ENCODE measurements around the gene KCNQ1. TPM values are rescaled to one million over a fixed set of nuclear protein-coding genes. Genes with fewer than 3 reads are reported as not detected.
A peak's percentile ranks its signal among the peaks of the same experiment; 100 is the strongest.

KCNQ1 gene
- total and polyA plus RNA-seq, 7 donors = 1.1 to 25.2 (median 3.8) TPM

DNA sequence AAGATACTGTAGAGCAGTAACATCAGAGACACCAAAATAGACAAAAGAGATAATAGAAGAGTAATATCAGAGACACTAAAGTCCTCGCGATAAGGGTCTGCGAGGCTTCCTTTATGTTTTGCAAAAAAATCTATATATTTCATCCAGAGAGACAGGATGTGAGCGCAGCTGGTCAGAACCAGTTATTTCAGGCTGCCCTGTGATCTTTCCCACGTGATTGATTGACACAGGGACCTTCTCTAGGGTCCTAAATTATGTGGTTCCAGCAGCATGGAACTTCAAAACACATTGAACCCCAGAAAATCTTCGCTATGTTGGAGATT, 118.0 kb downstream of the KCNQ1 start:
- no peak for TF ChIP-seq EP300 (IDR thresholded peaks at IDR 0.05)
- no peaks in the 10 kb centered on the region for H3K36me3 ChIP-seq
- H3K27ac ChIP-seq = no peak overlapping the region
- no peaks in the 10 kb centered on the region for H3K9me3 ChIP-seq
- WGBS, 2 donors = 84 to 90% methylated on average over 6 of the region's 6 CpGs
- no peaks in the 10 kb centered on the region for H3K4me1 ChIP-seq
- intact Hi-C loops (cut with DNase I) = no loop called here
- no peak for DNase-seq
- H3K27me3 ChIP-seq = no peaks in the 10 kb centered on the region
- no peak overlapping the region for H3K4me3 ChIP-seq

DNA sequence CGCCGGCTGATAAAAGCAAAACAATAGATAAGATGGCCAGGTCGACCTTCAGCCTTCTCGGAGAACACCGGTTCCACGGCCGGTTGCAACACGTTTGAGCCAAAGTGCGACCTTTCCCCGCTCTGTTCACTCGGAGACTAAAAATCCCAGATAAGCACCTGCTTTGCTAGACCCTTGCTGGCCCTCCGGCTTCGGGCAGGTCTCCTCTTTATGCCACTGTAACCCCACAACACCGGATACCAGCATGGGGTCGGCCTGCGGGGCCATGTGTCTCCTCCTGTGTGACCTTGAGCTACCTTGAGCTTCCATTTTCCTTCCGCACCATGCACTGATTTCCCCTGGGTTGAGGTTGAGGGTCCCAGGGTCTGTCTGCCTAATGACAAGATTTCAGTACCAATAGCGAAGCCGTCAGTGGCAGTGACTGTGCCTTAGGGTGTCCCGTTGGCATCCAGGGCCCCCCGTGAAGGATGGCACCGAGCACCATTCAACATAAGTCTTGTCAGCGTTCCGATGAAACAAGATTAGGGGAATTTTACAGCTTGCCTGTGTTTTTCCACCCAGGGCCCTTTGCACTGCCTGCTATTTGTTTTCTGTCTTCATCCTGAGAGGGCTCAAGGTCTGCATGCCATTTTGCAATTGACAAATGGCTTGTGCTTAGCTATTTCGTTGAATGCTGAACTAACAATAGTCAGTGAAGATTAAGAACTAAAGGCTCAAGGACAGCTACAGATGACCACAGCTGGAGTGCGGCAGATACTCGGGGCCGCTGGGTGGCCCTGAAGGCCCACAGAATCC, 118.6 kb downstream of the KCNQ1 start:
- Histone ChIP-seq H3K4me3 (no peak overlapping the region), H3K9me3 (no peaks in the 10 kb centered on the region), H3K27ac (no peak overlapping the region), H3K27me3 (no peaks in the 10 kb centered on the region), H3K36me3 (no peaks in the 10 kb centered on the region), H3K4me1 (no peaks in the 10 kb centered on the region)
- intact Hi-C loops (cut with DNase I) = no loop called here
- WGBS, 2 donors = 95 to 96% methylated on average over 28 of the region's 28 CpGs
- TF ChIP-seq POLR2AphosphoS5 (IDR thresholded peaks at IDR 0.05) = no peak
- TF ChIP-seq, protein P1, sequence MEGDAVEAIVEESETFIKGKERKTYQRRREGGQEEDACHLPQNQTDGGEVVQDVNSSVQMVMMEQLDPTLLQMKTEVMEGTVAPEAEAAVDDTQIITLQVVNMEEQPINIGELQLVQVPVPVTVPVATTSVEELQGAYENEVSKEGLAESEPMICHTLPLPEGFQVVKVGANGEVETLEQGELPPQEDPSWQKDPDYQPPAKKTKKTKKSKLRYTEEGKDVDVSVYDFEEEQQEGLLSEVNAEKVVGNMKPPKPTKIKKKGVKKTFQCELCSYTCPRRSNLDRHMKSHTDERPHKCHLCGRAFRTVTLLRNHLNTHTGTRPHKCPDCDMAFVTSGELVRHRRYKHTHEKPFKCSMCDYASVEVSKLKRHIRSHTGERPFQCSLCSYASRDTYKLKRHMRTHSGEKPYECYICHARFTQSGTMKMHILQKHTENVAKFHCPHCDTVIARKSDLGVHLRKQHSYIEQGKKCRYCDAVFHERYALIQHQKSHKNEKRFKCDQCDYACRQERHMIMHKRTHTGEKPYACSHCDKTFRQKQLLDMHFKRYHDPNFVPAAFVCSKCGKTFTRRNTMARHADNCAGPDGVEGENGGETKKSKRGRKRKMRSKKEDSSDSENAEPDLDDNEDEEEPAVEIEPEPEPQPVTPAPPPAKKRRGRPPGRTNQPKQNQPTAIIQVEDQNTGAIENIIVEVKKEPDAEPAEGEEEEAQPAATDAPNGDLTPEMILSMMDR (IDR thresholded peaks at IDR 0.05) = no peak
- no peak for TF ChIP-seq EP300 (IDR thresholded peaks at IDR 0.05)
- no peak for TF ChIP-seq POLR2A (IDR thresholded peaks at IDR 0.05)
- DNase-seq = no peak

DNA sequence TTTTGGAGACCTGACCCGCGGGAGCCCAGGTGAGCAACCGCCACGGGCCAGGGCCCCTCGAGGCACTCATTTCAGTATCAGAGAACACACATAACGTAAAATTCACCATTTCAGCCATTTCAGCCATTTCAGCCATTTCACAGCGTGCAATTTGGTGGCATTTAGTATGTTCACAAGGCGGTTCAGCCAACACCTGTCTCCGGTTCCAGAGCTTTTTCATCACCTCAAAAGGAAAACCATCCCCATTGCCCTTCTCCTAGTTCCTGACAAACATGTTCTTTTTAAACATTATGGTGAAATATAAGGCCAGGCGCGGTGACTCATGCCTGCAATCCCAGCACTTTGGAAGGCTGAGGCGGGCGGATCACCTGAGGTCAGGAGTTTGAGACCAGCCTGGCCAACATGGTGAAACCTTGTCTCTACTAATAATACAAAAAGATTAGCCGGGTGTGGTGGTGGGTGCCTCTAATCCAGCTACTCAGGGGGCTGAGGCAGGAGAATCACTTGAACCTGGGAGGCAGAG, 119.3 kb downstream of the KCNQ1 start:
- Histone ChIP-seq H3K9me3 (no peaks in the 10 kb centered on the region), H3K27me3 (no peaks in the 10 kb centered on the region), H3K4me3 (no peak overlapping the region), H3K27ac (no peak overlapping the region), H3K4me1 (no peaks in the 10 kb centered on the region), H3K36me3 (no peaks in the 10 kb centered on the region)
- TF ChIP-seq POLR2AphosphoS5 (IDR thresholded peaks at IDR 0.05) (no peak), EP300 (IDR thresholded peaks at IDR 0.05) (no peak), POLR2A (IDR thresholded peaks at IDR 0.05) (no peak)
- TF ChIP-seq, protein P1 (IDR thresholded peaks at IDR 0.05) = no peak
- DNase-seq = peak; percentile 36
- WGBS, 2 donors = 92 to 95% methylated on average over 14 of the region's 14 CpGs
- intact Hi-C loops (cut with DNase I) = no loop called here

GRCh38 chr11:2564588-2565425, 120.0 kb downstream of the KCNQ1 start:
- WGBS, 2 donors = 86 to 88% methylated on average over 16 of the region's 16 CpGs
- Histone ChIP-seq H3K4me1 (no peaks in the 10 kb centered on the region), H3K4me3 (no peak overlapping the region), H3K27me3 (no peaks in the 10 kb centered on the region), H3K36me3 (no peaks in the 10 kb centered on the region), H3K27ac (no peak overlapping the region), H3K9me3 (no peaks in the 10 kb centered on the region)
- intact Hi-C loops (cut with DNase I) = no loop called here
- TF ChIP-seq, protein P1 (IDR thresholded peaks at IDR 0.05) = no peak
- no peak for TF ChIP-seq POLR2AphosphoS5 (IDR thresholded peaks at IDR 0.05)
- TF ChIP-seq EP300 (IDR thresholded peaks at IDR 0.05) = no peak
- no peak for TF ChIP-seq POLR2A (IDR thresholded peaks at IDR 0.05)
- peak; percentile 40 for DNase-seq

Data from sigmoid colon (tissue), 7 donors.